Lung (tissue), 12 donors: ENCODE measurements around the gene OTUD6A. TPM values are rescaled to one million over a fixed set of nuclear protein-coding genes. Genes with fewer than 3 reads are reported as not detected.

ENCODE experiments used
- ATAC-seq: fragments of 200-7000 bp; cut with Tn5 transposase; one replicate; pipeline ENCODE4 v1.9.1; 2020; ENCODE audit warnings: moderate number of reproducible peaks; ENCODE audit not compliant: insufficient read depth, low FRiP score
- DNase-seq, 3 donors: peaks; one replicate each; pipeline ENCODE4 v3.0.0-alpha.2; 2013 to 2017
- H3K27ac ChIP-seq, 2 donors: one replicate each; pipeline ENCODE4 v1.5.1; 2013; ENCODE audit warnings: mild to moderate bottlenecking in 2 of 2, moderate library complexity in 2 of 2, control low read depth in 1 of 2, inconsistent platforms in 1 of 2, low read depth in 1 of 2, low read length in 1 of 2
- H3K27me3 ChIP-seq, 3 donors: one replicate each; pipeline ENCODE4 v1.5.1; 2013; ENCODE audit warnings: low read length in 2 of 3; ENCODE audit not compliant: control insufficient read depth in 3 of 3, insufficient read depth in 3 of 3
- H3K36me3 ChIP-seq, 4 donors: one replicate each; pipeline ENCODE4 v1.5.1; 2013; ENCODE audit warnings: low read length in 4 of 4, mild to moderate bottlenecking in 1 of 4, moderate library complexity in 1 of 4; ENCODE audit not compliant: control insufficient read depth in 4 of 4, insufficient read depth in 4 of 4
- H3K4me1 ChIP-seq, 5 donors: one replicate each; pipeline ENCODE4 v1.5.1; 2013; ENCODE audit warnings: low read length in 5 of 5, mild to moderate bottlenecking in 2 of 5, moderate library complexity in 1 of 5; ENCODE audit not compliant: control insufficient read depth in 5 of 5, insufficient read depth in 5 of 5
- H3K4me3 ChIP-seq: one replicate; pipeline ENCODE4 v1.5.1; 2013; ENCODE audit warnings: mild to moderate bottlenecking, control low read depth, moderate library complexity
- H3K9ac ChIP-seq, 2 donors: one replicate each; pipeline ENCODE4 v1.5.1; 2013; ENCODE audit warnings: low read length in 2 of 2, control low read depth in 1 of 2; ENCODE audit not compliant: insufficient read depth in 1 of 2
- H3K9me3 ChIP-seq, 4 donors: one replicate each; pipeline ENCODE4 v1.5.1; 2013; ENCODE audit warnings: low read length in 3 of 4, mild to moderate bottlenecking in 1 of 4, moderate library complexity in 1 of 4; ENCODE audit not compliant: control insufficient read depth in 4 of 4, insufficient read depth in 3 of 4
- WGBS, 2 donors: extraction: QIAGEN DNeasy Blood & Tissue Kit; methylation state at CpG; one replicate each; pipeline ENCODE4 v1.1.7; 2013; 5-methylcytosine and 5-hydroxymethylcytosine counted together
- polyA plus RNA-seq, 2 donors: library from polyadenylated mRNA; stranded (reverse); fragments of 200-250 nt; gene quantifications; one replicate each; pipeline ENCODE4 v1.2.1, GENCODE V29; 2013
- total RNA-seq, 2 donors: library from RNA; depleted of rRNA in 1 of 2; stranded (reverse); fragments of >200 nt in 1 of 2; gene quantifications; one replicate each; pipeline ENCODE4 v1.2.1, GENCODE V29; 2014 to 2021
- TF ChIP-seq, protein P1 (sequence below): IDR thresholded peaks from 2 replicates; pipeline ENCODE4 v1.5.1; 2012; ENCODE audit warnings: mild to moderate bottlenecking; ENCODE audit errors: control extremely low read depth, extremely low read depth
- donor health status: control.
- donor health status: control.
- donor health status: Bipolar disorder and iron deficiency.
- donor health status: healthy.
- donor health status: DM: yes; HTN: yes; CAD: no.

The OTUD6A gene
- total and polyA plus RNA-seq, 4 donors, result not detected

- 54 to 66% methylated on average over 4 of the region's 4 CpGs for WGBS, 2 donors
- H3K4me3 ChIP-seq, result no peak overlapping the region
- no peaks in the 10 kb centered on the region for H3K9me3 ChIP-seq
- H3K27ac ChIP-seq, result no peak overlapping the region
- DNase-seq, result no peak
- peaks cover 0 to 4% (median 0%) of the 10 kb centered on the region in 5 donors for H3K4me1 ChIP-seq
- ATAC-seq, result no peak
- TF ChIP-seq, protein P1, sequence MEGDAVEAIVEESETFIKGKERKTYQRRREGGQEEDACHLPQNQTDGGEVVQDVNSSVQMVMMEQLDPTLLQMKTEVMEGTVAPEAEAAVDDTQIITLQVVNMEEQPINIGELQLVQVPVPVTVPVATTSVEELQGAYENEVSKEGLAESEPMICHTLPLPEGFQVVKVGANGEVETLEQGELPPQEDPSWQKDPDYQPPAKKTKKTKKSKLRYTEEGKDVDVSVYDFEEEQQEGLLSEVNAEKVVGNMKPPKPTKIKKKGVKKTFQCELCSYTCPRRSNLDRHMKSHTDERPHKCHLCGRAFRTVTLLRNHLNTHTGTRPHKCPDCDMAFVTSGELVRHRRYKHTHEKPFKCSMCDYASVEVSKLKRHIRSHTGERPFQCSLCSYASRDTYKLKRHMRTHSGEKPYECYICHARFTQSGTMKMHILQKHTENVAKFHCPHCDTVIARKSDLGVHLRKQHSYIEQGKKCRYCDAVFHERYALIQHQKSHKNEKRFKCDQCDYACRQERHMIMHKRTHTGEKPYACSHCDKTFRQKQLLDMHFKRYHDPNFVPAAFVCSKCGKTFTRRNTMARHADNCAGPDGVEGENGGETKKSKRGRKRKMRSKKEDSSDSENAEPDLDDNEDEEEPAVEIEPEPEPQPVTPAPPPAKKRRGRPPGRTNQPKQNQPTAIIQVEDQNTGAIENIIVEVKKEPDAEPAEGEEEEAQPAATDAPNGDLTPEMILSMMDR, result no peak
- no peak overlapping the region for H3K9ac ChIP-seq
- no peaks in the 10 kb centered on the region for H3K36me3 ChIP-seq
- peaks cover 0 to 22% (median 5%) of the 10 kb centered on the region in 3 donors for H3K27me3 ChIP-seq
Measured at GRCh38 chrX:70082723-70083122, 20.5 kb downstream of the OTUD6A start.

DNA sequence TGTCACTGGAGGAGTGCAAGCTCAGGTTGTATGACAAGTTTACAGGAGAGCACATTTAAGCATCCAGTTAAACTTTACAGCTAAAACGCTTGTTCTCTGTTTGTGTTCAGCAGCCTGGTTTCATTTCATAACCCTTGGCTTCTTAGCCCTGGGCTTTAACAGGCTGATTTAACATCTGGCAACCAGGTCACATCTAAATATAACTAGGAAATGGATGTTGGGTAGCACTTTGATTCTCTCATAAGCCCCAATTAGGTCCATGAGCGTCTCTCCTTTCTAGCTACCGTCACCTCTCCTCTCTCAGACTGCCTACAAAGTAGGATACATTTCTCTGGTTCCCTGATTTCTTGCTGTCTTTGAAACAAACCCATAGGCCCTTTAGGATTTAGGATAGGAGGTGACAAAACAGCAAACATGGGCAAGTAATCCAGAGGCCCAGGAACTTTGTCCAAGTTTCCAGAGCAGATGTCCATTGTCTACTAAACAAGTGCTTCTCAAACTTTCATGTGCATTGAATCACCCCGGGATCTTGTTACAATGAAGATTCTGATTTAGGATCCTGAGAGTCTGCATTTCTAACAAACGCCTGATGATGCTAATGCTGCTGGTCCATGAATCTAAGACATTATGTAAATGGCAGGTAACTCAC is 22.5 kb downstream of the OTUD6A start:
- 69 to 78% methylated on average over 5 of the region's 5 CpGs for WGBS, 2 donors
- DNase-seq, result no peak
- Histone ChIP-seq H3K9me3 (no peaks in the 10 kb centered on the region), H3K4me1 (peaks cover 0 to 9% (median 4%) of the 10 kb centered on the region in 5 donors), H3K27me3 (peaks cover 0 to 18% (median 5%) of the 10 kb centered on the region in 3 donors), H3K27ac (no peak overlapping the region), H3K4me3 (no peak overlapping the region), H3K9ac (no peak overlapping the region), H3K36me3 (no peaks in the 10 kb centered on the region)
- TF ChIP-seq, protein P1, result no peak
- ATAC-seq, result no peak

DNA sequence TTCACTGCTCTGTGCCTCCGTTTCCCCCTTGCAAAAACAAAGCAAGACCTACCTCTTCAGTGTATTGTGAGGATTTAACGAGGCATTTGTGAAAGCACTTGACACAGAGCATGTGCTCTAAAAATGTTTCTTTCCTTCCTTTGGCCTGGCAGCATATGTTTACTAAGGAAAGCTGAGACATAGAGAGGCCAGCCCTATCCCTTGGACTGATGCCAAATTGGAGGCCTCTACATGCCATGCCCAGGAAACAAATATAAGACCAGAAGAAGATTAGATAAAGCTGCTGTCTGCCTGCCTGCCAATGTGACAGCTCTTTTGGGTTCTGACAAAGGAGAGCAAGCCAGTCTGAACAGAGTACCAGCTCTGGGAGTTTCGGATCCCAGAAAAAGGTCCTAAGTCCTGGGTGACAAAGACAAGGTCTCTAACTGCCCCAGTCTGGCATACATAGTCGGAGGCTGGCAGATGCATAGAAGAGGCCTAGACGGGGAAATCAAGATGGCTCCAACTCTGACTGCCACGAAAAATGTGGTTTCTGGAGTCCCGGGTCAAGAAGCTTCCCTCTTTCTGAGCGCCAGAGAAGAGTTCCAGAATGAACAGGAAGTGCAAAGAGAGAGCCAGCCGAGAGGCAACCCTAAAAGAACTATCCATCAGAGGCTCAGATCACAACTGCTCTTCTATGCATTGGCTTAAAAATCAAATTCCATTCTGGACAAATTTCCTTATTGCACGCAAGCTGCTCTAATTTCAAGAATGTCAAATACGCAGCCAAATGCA is 25.8 kb downstream of the OTUD6A start:
- peak; percentile 55 to 77 (median 73) for DNase-seq
- Histone ChIP-seq H3K27me3 (peaks cover 0 to 15% (median 0%) of the 10 kb centered on the region in 3 donors), H3K9ac (no peak overlapping the region), H3K27ac (peak overlapping the region in 1 of 2 donors; percentile 46), H3K4me3 (no peak overlapping the region), H3K9me3 (peaks cover 0 to 2% (median 0%) of the 10 kb centered on the region in 4 donors), H3K4me1 (peaks cover 0 to 9% (median 4%) of the 10 kb centered on the region in 5 donors), H3K36me3 (no peaks in the 10 kb centered on the region)
- ATAC-seq, result no peak
- TF ChIP-seq, protein P1, result no peak
- WGBS, 2 donors, result 48 to 50% methylated on average over 10 to 11 of the region's 11 CpGs
